Right lobe of liver (tissue), 4 donors: ENCODE measurements around the gene KIAA0586.
"Not testable (repeated sequence)": the region's sequence is repeated elsewhere in the genome, so short reads cannot be mapped to it uniquely, and the experiment has no call there.

Experiments used
- CTCF ChIP-seq, 4 donors: fragments of 200-600 bp in 3 of 4; fragments of 450-650 bp in 1 of 4; IDR thresholded peaks; one replicate each; pipeline versions ENCODE4 v1.5.1 to v1.8.0; 2016 to 2022; ENCODE audit warnings: antibody characterized with exemption in 4 of 4, mild to moderate bottlenecking in 2 of 4
- POLR2A ChIP-seq: fragments of 450-650 bp; IDR thresholded peaks from one replicate; pipeline ENCODE4 v1.6.1; 2017; ENCODE audit warnings: antibody characterized with exemption, mild to moderate bottlenecking
- donor health status: DM: no; HTN: no; CAD: no.
- donor health status: DM: no; HTN: no; CAD: no.
- donor health status: DM: no; HTN: yes; CAD: no.

GRCh38 chr14:58580035-58580434 lies 152.5 kb downstream of the KIAA0586 start:
- TF ChIP-seq CTCF (IDR thresholded peaks at IDR 0.05); POLR2A: not testable (repeated sequence)
